Brain microvascular endothelial cell (primary cell): Measurements from ENCODE around the gene NIPSNAP3A.

Experiments
- DNase-seq: peaks from one replicate; pipeline ENCODE4 v3.0.0-alpha.2; 2020
- H3K27ac ChIP-seq: fragments of 250-450 bp; sonication (Bioruptor Pico); 2 replicates; pipeline ENCODE4 v1.5.1; 2020; ENCODE audit warnings: mild to moderate bottlenecking, moderate library complexity
- H3K27me3 ChIP-seq: fragments of 250-450 bp; sonication (Bioruptor Pico); replicated peaks from 2 replicates; pipeline ENCODE4 v1.5.1; 2020; ENCODE audit warnings: mild to moderate bottlenecking
- H3K36me3 ChIP-seq: fragments of 250-450 bp; sonication (Bioruptor Pico); replicated peaks from 2 replicates; pipeline ENCODE4 v1.5.1; 2020; ENCODE audit warnings: mild to moderate bottlenecking
- H3K4me3 ChIP-seq: 2 replicates; pipeline ENCODE4 v1.5.1; 2011; ENCODE audit warnings: low read depth, mild to moderate bottlenecking, control low read depth, low read length, moderate library complexity
- in situ Hi-C: cut with HindIII; loops from 2 replicates; pipeline ENCODE4 v1.10.0; 2017; ENCODE audit warnings: low sequenced_read_pairs, low pct_ligation_motif_present
- TF ChIP-seq, protein P1 (sequence below): IDR thresholded peaks from 2 replicates; pipeline ENCODE4 v1.5.1; 2011; ENCODE audit warnings: low read depth, mild to moderate bottlenecking, moderate library complexity, low read length, control low read depth, inconsistent platforms; ENCODE audit errors: missing control alignments

Gene NIPSNAP3A

DNA sequence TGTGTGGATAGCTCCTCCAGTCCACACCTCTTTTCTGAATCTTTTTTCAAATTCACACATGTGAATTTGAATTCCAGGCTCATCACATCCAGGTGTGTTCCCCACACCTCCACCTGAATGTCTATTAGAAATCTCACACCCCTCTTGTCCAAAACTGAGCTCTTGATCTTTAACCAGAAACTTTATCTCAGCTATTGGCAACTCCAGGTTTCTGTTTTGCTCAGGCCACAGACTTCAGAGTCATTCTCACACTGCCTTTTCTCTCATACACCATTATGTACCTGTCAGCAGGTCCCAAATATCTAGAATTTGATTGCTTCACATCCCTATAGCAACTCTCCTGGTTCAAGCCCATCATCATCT is 28.1 kb downstream of the NIPSNAP3A start:
- no peak for DNase-seq
- no peak overlapping the region for H3K27ac ChIP-seq
- TF ChIP-seq, protein P1, sequence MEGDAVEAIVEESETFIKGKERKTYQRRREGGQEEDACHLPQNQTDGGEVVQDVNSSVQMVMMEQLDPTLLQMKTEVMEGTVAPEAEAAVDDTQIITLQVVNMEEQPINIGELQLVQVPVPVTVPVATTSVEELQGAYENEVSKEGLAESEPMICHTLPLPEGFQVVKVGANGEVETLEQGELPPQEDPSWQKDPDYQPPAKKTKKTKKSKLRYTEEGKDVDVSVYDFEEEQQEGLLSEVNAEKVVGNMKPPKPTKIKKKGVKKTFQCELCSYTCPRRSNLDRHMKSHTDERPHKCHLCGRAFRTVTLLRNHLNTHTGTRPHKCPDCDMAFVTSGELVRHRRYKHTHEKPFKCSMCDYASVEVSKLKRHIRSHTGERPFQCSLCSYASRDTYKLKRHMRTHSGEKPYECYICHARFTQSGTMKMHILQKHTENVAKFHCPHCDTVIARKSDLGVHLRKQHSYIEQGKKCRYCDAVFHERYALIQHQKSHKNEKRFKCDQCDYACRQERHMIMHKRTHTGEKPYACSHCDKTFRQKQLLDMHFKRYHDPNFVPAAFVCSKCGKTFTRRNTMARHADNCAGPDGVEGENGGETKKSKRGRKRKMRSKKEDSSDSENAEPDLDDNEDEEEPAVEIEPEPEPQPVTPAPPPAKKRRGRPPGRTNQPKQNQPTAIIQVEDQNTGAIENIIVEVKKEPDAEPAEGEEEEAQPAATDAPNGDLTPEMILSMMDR: no peak
- H3K36me3 ChIP-seq: peaks cover 5% of the 10 kb centered on the region
- in situ Hi-C loops: no loop called here
- no peaks in the 10 kb centered on the region for H3K27me3 ChIP-seq
- H3K4me3 ChIP-seq: no peak overlapping the region

DNA sequence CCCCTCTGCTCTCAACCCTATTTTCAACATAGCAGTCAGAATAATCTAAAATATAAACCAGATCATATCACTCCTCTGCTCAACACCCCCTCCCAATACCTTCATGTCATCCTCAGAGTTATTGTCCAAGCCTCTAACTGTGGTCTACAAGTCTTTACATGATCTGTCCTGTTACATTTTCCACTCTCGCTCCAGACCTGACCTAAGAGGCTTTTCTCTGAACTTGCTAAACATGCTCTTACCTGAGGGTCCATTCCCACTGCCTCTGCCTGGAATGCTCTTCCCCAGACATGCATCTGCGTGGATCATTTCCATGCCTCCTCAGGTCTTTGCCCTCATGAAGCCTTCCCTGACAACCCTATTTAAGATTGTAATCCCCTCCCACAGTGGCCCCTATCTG is 28.5 kb downstream of the NIPSNAP3A start:
- H3K27ac ChIP-seq: no peak overlapping the region
- peaks cover 5% of the 10 kb centered on the region for H3K36me3 ChIP-seq
- no peak for DNase-seq
- in situ Hi-C loops: no loop called here
- H3K27me3 ChIP-seq: no peaks in the 10 kb centered on the region
- H3K4me3 ChIP-seq: no peak overlapping the region
- TF ChIP-seq, protein P1: no peak

DNA sequence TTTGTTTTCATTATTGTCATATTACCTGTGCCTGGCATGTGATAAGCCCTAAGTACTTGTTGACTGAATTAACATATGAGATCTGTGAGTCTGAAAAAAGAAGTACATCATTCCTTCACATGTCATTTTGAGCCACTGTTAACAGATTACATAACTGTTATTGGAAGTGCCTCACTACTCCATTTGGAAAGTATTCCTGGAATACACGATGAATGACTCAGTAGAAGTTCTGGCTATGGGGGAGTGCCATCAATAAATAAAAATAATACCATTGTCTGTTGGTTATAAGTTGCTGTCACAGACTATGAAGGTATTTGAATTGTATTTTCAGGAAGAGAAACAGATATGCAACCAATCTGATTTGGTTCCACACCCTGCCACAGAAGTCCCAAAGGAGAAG is 29.3 kb downstream of the NIPSNAP3A start:
- in situ Hi-C loops: no loop called here
- TF ChIP-seq, protein P1: no peak
- no peaks in the 10 kb centered on the region for H3K27me3 ChIP-seq
- H3K27ac ChIP-seq: no peak overlapping the region
- no peak overlapping the region for H3K4me3 ChIP-seq
- peaks cover 10% of the 10 kb centered on the region for H3K36me3 ChIP-seq
- DNase-seq: no peak

DNA sequence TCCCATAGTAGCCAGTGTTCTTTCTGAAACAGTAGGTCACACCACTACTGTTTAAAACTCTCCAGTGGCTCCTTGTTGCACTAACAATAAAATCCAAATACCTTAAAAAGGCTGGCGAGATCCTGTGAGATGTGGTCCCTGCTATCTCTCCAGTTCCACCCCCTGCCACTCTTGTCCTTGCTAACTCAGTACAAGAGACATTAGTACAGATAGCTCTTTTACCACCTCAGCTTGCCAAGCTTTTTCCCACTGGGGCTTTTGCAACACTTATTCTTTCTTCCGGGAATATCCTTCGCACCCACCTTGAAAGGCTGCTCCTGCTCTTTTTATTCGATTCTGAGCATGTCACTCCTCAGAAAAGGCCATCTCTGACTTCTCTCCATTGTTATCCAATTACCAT is 31.3 kb downstream of the NIPSNAP3A start:
- TF ChIP-seq, protein P1: no peak
- Histone ChIP-seq H3K27ac (no peak overlapping the region), H3K4me3 (no peak overlapping the region), H3K36me3 (peaks cover 22% of the 10 kb centered on the region), H3K27me3 (no peaks in the 10 kb centered on the region)
- DNase-seq: no peak
- in situ Hi-C loops: no loop called here

DNA sequence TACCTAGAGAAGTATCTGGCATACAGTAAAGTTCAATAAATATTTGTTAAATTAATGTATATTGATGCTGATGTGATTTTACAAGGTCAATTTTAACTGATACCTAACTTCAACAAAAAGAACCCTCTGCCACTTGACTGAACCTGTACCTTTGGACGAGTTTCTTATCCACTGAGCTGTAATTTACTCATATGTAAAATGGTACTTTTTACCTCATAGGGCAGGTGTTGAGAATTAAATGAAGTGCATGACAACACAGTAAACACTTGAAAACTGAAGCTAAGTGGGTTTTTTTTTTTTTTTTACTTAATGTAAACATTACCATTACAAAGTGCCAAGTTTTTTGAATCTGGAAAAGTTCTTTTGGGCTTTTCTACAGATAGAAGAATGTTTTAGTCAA is 31.9 kb downstream of the NIPSNAP3A start:
- Histone ChIP-seq H3K4me3 (no peak overlapping the region), H3K27ac (no peak overlapping the region), H3K27me3 (no peaks in the 10 kb centered on the region), H3K36me3 (peaks cover 28% of the 10 kb centered on the region)
- in situ Hi-C loops: no loop called here
- TF ChIP-seq, protein P1: no peak
- DNase-seq: no peak

DNA sequence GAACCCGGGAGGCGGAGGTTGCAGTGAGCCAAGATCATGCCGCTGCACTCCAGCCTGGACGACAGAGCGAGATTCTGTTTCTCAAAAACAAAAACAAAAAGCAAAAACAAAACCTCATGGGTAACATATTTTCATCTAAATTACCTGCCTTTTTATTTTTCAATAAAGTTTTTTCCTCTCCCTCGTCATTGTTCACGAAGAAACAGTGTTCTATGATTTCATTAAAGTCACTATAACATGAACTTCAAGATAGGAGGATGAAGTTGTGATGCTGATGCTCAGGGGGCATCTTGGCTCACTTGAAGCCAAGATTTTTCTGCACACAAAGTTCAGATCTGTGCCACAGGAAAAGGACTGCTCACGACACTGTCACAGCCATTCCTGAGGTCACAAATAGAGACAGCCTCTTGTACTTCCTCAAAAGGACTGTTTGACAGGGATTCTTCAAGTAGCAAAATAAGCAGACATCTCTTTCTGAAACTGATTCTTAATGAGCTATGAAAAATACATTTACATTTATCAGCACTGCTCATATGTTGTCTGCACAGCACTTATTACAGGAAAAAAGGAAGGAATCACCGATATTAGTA is 32.6 kb downstream of the NIPSNAP3A start:
- TF ChIP-seq, protein P1: no peak
- Histone ChIP-seq H3K27ac (no peak overlapping the region), H3K27me3 (no peaks in the 10 kb centered on the region)

More for the DNA sequence above, 32.6 kb downstream of the NIPSNAP3A start:
- Histone ChIP-seq H3K4me3 (no peak overlapping the region), H3K36me3 (peaks cover 35% of the 10 kb centered on the region)
- in situ Hi-C loops: no loop called here
- no peak for DNase-seq
